ENCODE results near the gene IKBKG.
"Not testable (repeated sequence)": the region's sequence is repeated elsewhere in the genome, so short reads cannot be mapped to it uniquely, and the experiment has no call there.

IKBKG gene

GRCh38 chrX:154525606-154526490 lies 21.6 kb upstream of the IKBKG start:
- in situ Hi-C loops (cut with HindIII; ENCODE audit: low sequenced_read_pairs), result no loop called here

- in situ Hi-C loops (cut with HindIII; ENCODE audit: low sequenced_read_pairs), result no loop called here
These were observed 20.3 kb upstream of the IKBKG start for GRCh38 chrX:154526901-154527675.

GRCh38 chrX:154529206-154529612 lies 18.2 kb upstream of the IKBKG start:
- in situ Hi-C loops (cut with HindIII; ENCODE audit: low sequenced_read_pairs), result no loop called here

- in situ Hi-C loops (cut with HindIII; ENCODE audit: low sequenced_read_pairs), result no loop called here
These were observed 17.1 kb upstream of the IKBKG start for GRCh38 chrX:154530286-154530685.

GRCh38 chrX:154531626-154532025 lies 15.8 kb upstream of the IKBKG start:
- in situ Hi-C loops (cut with HindIII; ENCODE audit: low sequenced_read_pairs), result no loop called here

GRCh38 chrX:154532690-154533089 lies 14.7 kb upstream of the IKBKG start:
- in situ Hi-C loops (cut with HindIII; ENCODE audit: low sequenced_read_pairs), result no loop called here

GRCh38 chrX:154534526-154535322 lies 12.7 kb upstream of the IKBKG start:
- in situ Hi-C loops (cut with HindIII; ENCODE audit: low sequenced_read_pairs), result no loop called here

- in situ Hi-C loops (cut with HindIII; ENCODE audit: low sequenced_read_pairs), result no loop called here
These were observed 11.5 kb upstream of the IKBKG start for GRCh38 chrX:154535892-154536291.

- in situ Hi-C loops (cut with HindIII; ENCODE audit: low sequenced_read_pairs), result no loop called here
These were observed 8.3 kb upstream of the IKBKG start for GRCh38 chrX:154539077-154539476.

- in situ Hi-C loops (cut with HindIII; ENCODE audit: low sequenced_read_pairs), result not testable (repeated sequence)
These were observed 7.1 kb upstream of the IKBKG start for GRCh38 chrX:154540365-154540764.

GRCh38 chrX:154540897-154541535 lies 6.4 kb upstream of the IKBKG start:
- in situ Hi-C loops (cut with HindIII; ENCODE audit: low sequenced_read_pairs), result no loop called here

- in situ Hi-C loops (cut with HindIII; ENCODE audit: low sequenced_read_pairs), result no loop called here
These were observed 5.9 kb upstream of the IKBKG start for GRCh38 chrX:154541589-154541895.

GRCh38 chrX:154541896-154542722 lies 5.3 kb upstream of the IKBKG start:
- in situ Hi-C loops (cut with HindIII; ENCODE audit: low sequenced_read_pairs), result no loop called here

GRCh38 chrX:154542723-154543424 lies 4.5 kb upstream of the IKBKG start:
- in situ Hi-C loops (cut with HindIII; ENCODE audit: low sequenced_read_pairs), result no loop called here

GRCh38 chrX:154545673-154546274 lies 1.6 kb upstream of the IKBKG start:
- in situ Hi-C loops (cut with HindIII; ENCODE audit: low sequenced_read_pairs), result no loop called here

- in situ Hi-C loops (cut with HindIII; ENCODE audit: low sequenced_read_pairs), result no loop called here
These were observed 821 bp upstream of the IKBKG start, which contains the start of gene G6PD for GRCh38 chrX:154546354-154547244. Gene G6PD, minus strand, starts transcription at chrX:154546846. Its CDS starts 691 bp downstream, at chrX:154546155.

- in situ Hi-C loops (cut with HindIII; ENCODE audit: low sequenced_read_pairs), result no loop called here
These were observed 552 bp downstream of the IKBKG start for GRCh38 chrX:154548028-154548316.

- in situ Hi-C loops (cut with HindIII; ENCODE audit: low sequenced_read_pairs), result no loop called here
These were observed 2.3 kb downstream of the IKBKG start for GRCh38 chrX:154549766-154550165.
